Upper lobe of left lung (tissue), 6 donors: Measurements from ENCODE around the gene EYS. TPM values are rescaled to one million over a fixed set of nuclear protein-coding genes. Genes with fewer than 3 reads are reported as not detected.

Experiments
- ATAC-seq, 2 donors: fragments of 200-7000 bp; cut with Tn5 transposase; one replicate each; pipeline ENCODE4 v1.9.1; 2022; ENCODE audit warnings: mild to moderate bottlenecking in 2 of 2, moderate library complexity in 2 of 2; ENCODE audit not compliant: low FRiP score in 2 of 2
- DNase-seq, 2 donors: peaks; one replicate each; pipeline ENCODE4 v3.0.0-alpha.2; 2019 to 2020
- H3K27ac ChIP-seq, 4 donors: fragments of 200-600 bp; sonication (generic); one replicate each; pipeline ENCODE4 v1.5.1; 2016 to 2019
- H3K27me3 ChIP-seq, 4 donors: fragments of 200-600 bp; sonication (generic); one replicate each; pipeline ENCODE4 v1.5.1; 2017 to 2019
- H3K36me3 ChIP-seq, 4 donors: fragments of 200-600 bp; sonication (generic); one replicate each; pipeline ENCODE4 v1.5.1; 2016 to 2019
- H3K4me1 ChIP-seq, 4 donors: fragments of 200-600 bp; sonication (generic); one replicate each; pipeline ENCODE4 v1.5.1; 2018 to 2019
- H3K4me3 ChIP-seq, 4 donors: fragments of 200-600 bp; sonication (generic); one replicate each; pipeline ENCODE4 v1.5.1; 2017 to 2019; ENCODE audit warnings: mild to moderate bottlenecking in 2 of 4, moderate library complexity in 1 of 4
- H3K9me3 ChIP-seq, 4 donors: fragments of 200-600 bp; sonication (generic); one replicate each; pipeline ENCODE4 v1.5.1; 2018 to 2019
- EP300 ChIP-seq, 4 donors: sonication (generic); formaldehyde crosslinking; IDR thresholded peaks; one replicate each; pipeline ENCODE4 v1.5.1; 2017; ENCODE audit warnings: antibody characterized with exemption in 4 of 4, control low read depth in 2 of 4
- POLR2A ChIP-seq, 4 donors: fragments of 450-650 bp; IDR thresholded peaks; one replicate each; pipeline ENCODE4 v1.5.1; 2016 to 2017; ENCODE audit warnings: antibody characterized with exemption in 4 of 4, mild to moderate bottlenecking in 2 of 4
- POLR2AphosphoS5 ChIP-seq, 2 donors: sonication (generic); formaldehyde crosslinking; IDR thresholded peaks; one replicate each; pipeline ENCODE4 v1.5.1; 2017; ENCODE audit warnings: antibody characterized with exemption in 2 of 2
- WGBS, 2 donors: methylation state at CpG; one replicate each; pipeline ENCODE4 v1.1.5; 2017 to 2018; 5-methylcytosine and 5-hydroxymethylcytosine counted together
- total RNA-seq, 6 donors: library from RNA; depleted of rRNA in 4 of 6; stranded (reverse); fragments of >200 nt in 4 of 6; gene quantifications; one replicate each; pipeline versions ENCODE4 v1.1.0 to v1.2.1, GENCODE V29; 2016 to 2021
- TF ChIP-seq, protein P1 (sequence below), 6 experiments: fragments of 450-650 bp in 4 of 6; fragments of 200-600 bp in 2 of 6; sonication (generic) in 2 of 6; IDR thresholded peaks; one replicate each; pipeline ENCODE4 v1.5.1; 2016 to 2019; ENCODE audit warnings: antibody characterized with exemption in 6 of 6
- donor health status: DM: no; HTN: no; CAD: no; lungs with moderate emphysema.
- donor health status: DM: no; HTN: yes; CAD: no; lungs with severe emphysema.

EYS gene
- total RNA-seq, 6 donors from 2014 or later = under 0.01 to 0.46 (median 0.28) TPM; not detected in 2

DNA sequence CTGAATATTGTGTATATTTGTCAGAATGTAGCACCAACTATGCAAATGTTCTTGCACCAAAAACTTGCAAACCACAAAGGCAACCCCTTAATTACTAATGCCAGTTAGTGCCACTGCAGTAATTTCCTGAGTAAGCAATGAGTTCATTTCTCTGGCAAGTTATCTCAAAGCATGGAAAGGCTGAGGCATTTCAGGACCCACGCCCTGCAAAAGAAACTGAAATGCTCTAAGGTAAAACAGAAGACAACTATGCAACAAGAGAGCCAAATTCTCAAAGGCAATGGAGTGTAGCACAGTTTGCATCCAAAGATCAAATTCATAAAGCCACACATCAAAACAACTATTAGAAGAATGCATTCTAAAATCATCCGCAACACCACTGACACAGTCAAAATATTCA lies 994.4 kb downstream of the EYS start:
- TF ChIP-seq POLR2A (IDR thresholded peaks at IDR 0.05) (no peak), EP300 (IDR thresholded peaks at IDR 0.05) (no peak), POLR2AphosphoS5 (IDR thresholded peaks at IDR 0.05) (no peak)
- TF ChIP-seq, protein P1, sequence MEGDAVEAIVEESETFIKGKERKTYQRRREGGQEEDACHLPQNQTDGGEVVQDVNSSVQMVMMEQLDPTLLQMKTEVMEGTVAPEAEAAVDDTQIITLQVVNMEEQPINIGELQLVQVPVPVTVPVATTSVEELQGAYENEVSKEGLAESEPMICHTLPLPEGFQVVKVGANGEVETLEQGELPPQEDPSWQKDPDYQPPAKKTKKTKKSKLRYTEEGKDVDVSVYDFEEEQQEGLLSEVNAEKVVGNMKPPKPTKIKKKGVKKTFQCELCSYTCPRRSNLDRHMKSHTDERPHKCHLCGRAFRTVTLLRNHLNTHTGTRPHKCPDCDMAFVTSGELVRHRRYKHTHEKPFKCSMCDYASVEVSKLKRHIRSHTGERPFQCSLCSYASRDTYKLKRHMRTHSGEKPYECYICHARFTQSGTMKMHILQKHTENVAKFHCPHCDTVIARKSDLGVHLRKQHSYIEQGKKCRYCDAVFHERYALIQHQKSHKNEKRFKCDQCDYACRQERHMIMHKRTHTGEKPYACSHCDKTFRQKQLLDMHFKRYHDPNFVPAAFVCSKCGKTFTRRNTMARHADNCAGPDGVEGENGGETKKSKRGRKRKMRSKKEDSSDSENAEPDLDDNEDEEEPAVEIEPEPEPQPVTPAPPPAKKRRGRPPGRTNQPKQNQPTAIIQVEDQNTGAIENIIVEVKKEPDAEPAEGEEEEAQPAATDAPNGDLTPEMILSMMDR (IDR thresholded peaks at IDR 0.05) = no peak
- no peaks in the 10 kb centered on the region for H3K27me3 ChIP-seq
- 44 to 51% methylated on average over 2 of the region's 2 CpGs for WGBS, 2 donors

GRCh38 chr6:64703922-64704321 lies 1003.1 kb downstream of the EYS start:
- no peak for TF ChIP-seq EP300 (IDR thresholded peaks at IDR 0.05)
- no peak for TF ChIP-seq POLR2AphosphoS5 (IDR thresholded peaks at IDR 0.05)
- TF ChIP-seq POLR2A (IDR thresholded peaks at IDR 0.05) = no peak
- TF ChIP-seq, protein P1 (IDR thresholded peaks at IDR 0.05) = no peak
- H3K36me3 ChIP-seq = no peaks in the 10 kb centered on the region
- 46 to 64% methylated on average over 2 of the region's 2 CpGs for WGBS, 2 donors
- DNase-seq = no peak
- no peak for ATAC-seq
- no peaks in the 10 kb centered on the region for H3K27me3 ChIP-seq
- no peak overlapping the region for H3K27ac ChIP-seq
- no peaks in the 10 kb centered on the region for H3K9me3 ChIP-seq
- no peaks in the 10 kb centered on the region for H3K4me1 ChIP-seq
- no peak overlapping the region for H3K4me3 ChIP-seq

More for the DNA sequence above, 994.4 kb downstream of the EYS start:
- Histone ChIP-seq H3K27ac (no peak overlapping the region), H3K4me3 (no peak overlapping the region), H3K36me3 (no peaks in the 10 kb centered on the region), H3K4me1 (no peaks in the 10 kb centered on the region), H3K9me3 (no peaks in the 10 kb centered on the region)
- ATAC-seq (no peak), DNase-seq (no peak)

DNA sequence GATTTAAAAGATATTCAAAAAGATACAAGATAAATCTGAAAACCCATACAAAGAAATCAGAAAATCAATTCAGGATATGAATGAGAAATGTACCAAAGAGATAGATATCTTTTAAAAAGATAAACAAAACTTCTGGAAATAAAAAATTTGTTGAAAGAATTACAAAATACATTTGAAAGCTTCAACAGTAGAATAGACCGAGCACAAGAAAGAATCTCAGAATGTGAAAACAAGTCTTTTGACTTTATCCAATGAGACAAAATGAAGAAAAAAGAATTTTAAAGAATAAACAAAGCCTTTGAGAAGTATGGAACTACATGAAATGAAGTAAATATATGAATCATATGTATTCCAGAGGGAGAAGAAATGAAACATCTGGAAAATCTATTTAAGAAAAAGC lies 1011.0 kb downstream of the EYS start:
- ATAC-seq (no peak), DNase-seq (no peak)
- TF ChIP-seq, protein P1 (IDR thresholded peaks at IDR 0.05) = no peak
- TF ChIP-seq POLR2AphosphoS5 (IDR thresholded peaks at IDR 0.05) (no peak), EP300 (IDR thresholded peaks at IDR 0.05) (no peak), POLR2A (IDR thresholded peaks at IDR 0.05) (no peak)
- 88 to 94% methylated on average over 1 of the region's 1 CpG for WGBS, 2 donors
- Histone ChIP-seq H3K27ac (no peak overlapping the region), H3K36me3 (no peaks in the 10 kb centered on the region), H3K9me3 (peaks cover 0 to 10% (median 0%) of the 10 kb centered on the region in 4 donors), H3K27me3 (no peaks in the 10 kb centered on the region), H3K4me3 (no peak overlapping the region), H3K4me1 (no peaks in the 10 kb centered on the region)

DNA sequence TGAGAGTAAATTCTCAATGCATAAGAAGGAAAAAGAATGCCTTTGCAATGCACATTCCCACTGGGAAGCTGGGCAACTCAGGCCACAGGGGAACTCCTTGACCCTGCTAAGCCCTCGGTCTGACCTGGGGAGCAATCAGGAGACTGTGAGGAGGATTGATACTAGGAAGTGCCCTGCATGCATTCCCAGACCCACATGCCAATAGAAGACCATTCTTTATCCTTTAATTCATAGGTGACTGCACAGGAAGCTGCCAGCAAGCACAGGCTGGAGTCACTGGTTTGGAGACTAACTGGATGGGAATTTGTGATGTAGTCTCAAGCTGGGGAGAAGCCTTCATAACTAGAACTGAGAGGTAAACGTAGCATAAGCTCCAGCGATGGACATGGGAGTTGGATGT lies 1012.7 kb downstream of the EYS start:
- Histone ChIP-seq H3K9me3 (peaks cover 0 to 10% (median 0%) of the 10 kb centered on the region in 4 donors), H3K4me1 (no peaks in the 10 kb centered on the region), H3K27ac (no peak overlapping the region), H3K27me3 (no peaks in the 10 kb centered on the region), H3K4me3 (no peak overlapping the region), H3K36me3 (no peaks in the 10 kb centered on the region)
- TF ChIP-seq, protein P1 (IDR thresholded peaks at IDR 0.05) = no peak
- TF ChIP-seq POLR2A (IDR thresholded peaks at IDR 0.05) (no peak), EP300 (IDR thresholded peaks at IDR 0.05) (no peak), POLR2AphosphoS5 (IDR thresholded peaks at IDR 0.05) (no peak)
- 63 to 86% methylated on average over 3 of the region's 3 CpGs for WGBS, 2 donors
- no peak for DNase-seq
- ATAC-seq = no peak

GRCh38 chr6:64691064-64691463 lies 1016.0 kb downstream of the EYS start:
- no peaks in the 10 kb centered on the region for H3K36me3 ChIP-seq
- TF ChIP-seq POLR2A (IDR thresholded peaks at IDR 0.05) (no peak), POLR2AphosphoS5 (IDR thresholded peaks at IDR 0.05) (no peak), EP300 (IDR thresholded peaks at IDR 0.05) (no peak)
- TF ChIP-seq, protein P1 (IDR thresholded peaks at IDR 0.05) = no peak
- no peak overlapping the region for H3K4me3 ChIP-seq
- no peaks in the 10 kb centered on the region for H3K27me3 ChIP-seq
- ATAC-seq = no peak
- no peak overlapping the region for H3K27ac ChIP-seq
- WGBS, 2 donors = 80 to 87% methylated on average over 3 of the region's 3 CpGs
- no peaks in the 10 kb centered on the region for H3K4me1 ChIP-seq
- peaks cover 0 to 10% (median 0%) of the 10 kb centered on the region in 4 donors for H3K9me3 ChIP-seq
- DNase-seq = no peak
